ENCODE data around the gene ZNF821.
"Not testable (repeated sequence)": the region's sequence is repeated elsewhere in the genome, so short reads cannot be mapped to it uniquely, and the experiment has no call there.

Gene ZNF821

GRCh38 chr16:71883849-71884638 lies at the start of gene ZNF821:
TSS of gene ZNF821 (minus strand) at chr16:71884182. CDS start at chr16:71879946, 4,236 bp downstream.
- DNase-seq: peak; percentile 72

- DNase-seq: no peak
Observed at GRCh38 chr16:71933017-71933416, 49.0 kb upstream of the ZNF821 start.

GRCh38 chr16:71931599-71931998 lies 47.6 kb upstream of the ZNF821 start:
- DNase-seq: no peak

GRCh38 chr16:71931001-71931400 lies 47.0 kb upstream of the ZNF821 start:
- no peak for DNase-seq

GRCh38 chr16:71930013-71930563 lies 46.1 kb upstream of the ZNF821 start:
- DNase-seq: no peak

GRCh38 chr16:71929048-71929447 lies 45.1 kb upstream of the ZNF821 start:
- DNase-seq: no peak

- DNase-seq: no peak
Observed at GRCh38 chr16:71927787-71928186, 43.8 kb upstream of the ZNF821 start.

- no peak for DNase-seq
Observed at GRCh38 chr16:71927383-71927782, 43.4 kb upstream of the ZNF821 start.

GRCh38 chr16:71924710-71925109 lies 40.7 kb upstream of the ZNF821 start:
- DNase-seq: no peak

- DNase-seq: no peak
Observed at GRCh38 chr16:71923941-71924690, 40.1 kb upstream of the ZNF821 start.

- DNase-seq: no peak
Observed at GRCh38 chr16:71920658-71921057, 36.7 kb upstream of the ZNF821 start.

- DNase-seq: no peak
Observed at GRCh38 chr16:71919035-71919434, 35.1 kb upstream of the ZNF821 start.

GRCh38 chr16:71917900-71918299 lies 33.9 kb upstream of the ZNF821 start:
- DNase-seq: no peak

- DNase-seq: peak; percentile 21
Observed at GRCh38 chr16:71916397-71916920, 32.5 kb upstream of the ZNF821 start.

- DNase-seq: no peak
Observed at GRCh38 chr16:71915350-71915749, 31.4 kb upstream of the ZNF821 start.

- no peak for DNase-seq
Observed at GRCh38 chr16:71914802-71915201, 30.8 kb upstream of the ZNF821 start.

- no peak for DNase-seq
Observed at GRCh38 chr16:71912534-71913275, 28.7 kb upstream of the ZNF821 start.

- DNase-seq: no peak
Observed at GRCh38 chr16:71911121-71911520, 27.1 kb upstream of the ZNF821 start.

GRCh38 chr16:71905765-71906164 lies 21.8 kb upstream of the ZNF821 start:
- DNase-seq: not testable (repeated sequence)

- DNase-seq: no peak
Observed at GRCh38 chr16:71904239-71904638, 20.3 kb upstream of the ZNF821 start.

GRCh38 chr16:71903608-71904007 lies 19.6 kb upstream of the ZNF821 start:
- DNase-seq: no peak

- no peak for DNase-seq
Observed at GRCh38 chr16:71902656-71903365, 18.8 kb upstream of the ZNF821 start.
